Thyroid gland (tissue), 4 donors: ENCODE measurements around the gene E2F1.

ENCODE experiments used
- CTCF ChIP-seq, 6 experiments: fragments of 200-600 bp in 3 of 6; fragments of 450-650 bp in 3 of 6; sonication (generic) in 3 of 6; IDR thresholded peaks; one replicate each; pipeline ENCODE4 v1.5.1; 2016 to 2019; ENCODE audit warnings: antibody characterized with exemption in 6 of 6, mild to moderate bottlenecking in 2 of 6, inconsistent platforms in 1 of 6, moderate library complexity in 1 of 6
- POLR2A ChIP-seq, 2 donors: fragments of 450-650 bp; IDR thresholded peaks; one replicate each; pipeline ENCODE4 v1.6.1; 2017; ENCODE audit warnings: antibody characterized with exemption in 2 of 2, mild to moderate bottlenecking in 2 of 2, moderate library complexity in 1 of 2

GRCh38 chr20:33651562-33652048 is 34.6 kb downstream of the E2F1 start:
- no peak for TF ChIP-seq CTCF (IDR thresholded peaks at IDR 0.05)
- TF ChIP-seq POLR2A (IDR thresholded peaks at IDR 0.05), result no peak
